HL-60 (cell line): ENCODE results near the gene SGMS1.

Experiments used
- DNase-seq, 2 experiments: peaks; one replicate each; pipeline ENCODE4 v3.0.0-alpha.2; 2010 to 2020; ENCODE audit warnings: low read depth in 1 of 2, low spot score in 1 of 2
- H3K27ac ChIP-seq: fragments of 250-450 bp; sonication (Bioruptor Pico); replicated peaks from 2 replicates; pipeline ENCODE4 v1.5.1; 2020; ENCODE audit warnings: mild to moderate bottlenecking, moderate library complexity
- H3K27me3 ChIP-seq: fragments of 250-450 bp; sonication (Bioruptor Pico); 2 replicates; pipeline ENCODE4 v1.5.1; 2021; ENCODE audit warnings: mild to moderate bottlenecking, moderate library complexity; ENCODE audit not compliant: insufficient read depth, poor library complexity, severe bottlenecking
- H3K4me3 ChIP-seq: replicated peaks from 2 replicates; pipeline ENCODE4 v1.5.1; 2011; ENCODE audit warnings: mild to moderate bottlenecking, control low read depth, low read length; ENCODE audit not compliant: insufficient read depth
- CTCF ChIP-seq: IDR thresholded peaks from one replicate; pipeline ENCODE4 v1.5.1; 2011; ENCODE audit warnings: low read length, control low read depth, inconsistent platforms; ENCODE audit not compliant: insufficient read depth
- GABPA ChIP-seq: IDR thresholded peaks from 2 replicates; pipeline ENCODE4 v1.6.1; 2012; ENCODE audit warnings: low read depth
- POLR2AphosphoS5 ChIP-seq: IDR thresholded peaks from 2 replicates; pipeline ENCODE4 v1.6.1; 2012; ENCODE audit warnings: low read depth
- REST ChIP-seq: IDR thresholded peaks from 2 replicates; pipeline ENCODE4 v1.6.1; 2012; ENCODE audit warnings: low read depth; ENCODE audit not compliant: insufficient replicate concordance
- SPI1 ChIP-seq: IDR thresholded peaks from 2 replicates; pipeline ENCODE4 v1.6.1; 2012; ENCODE audit warnings: low read depth, mild to moderate bottlenecking, borderline replicate concordance

The SGMS1 gene

GRCh38 chr10:50541317-50541716 lies 82.4 kb downstream of the SGMS1 start:
- DNase-seq, result no peak
- H3K27ac ChIP-seq, result no peak overlapping the region
- no peak for TF ChIP-seq CTCF
- no peak for TF ChIP-seq POLR2AphosphoS5
- TF ChIP-seq REST, result no peak
- no peak for TF ChIP-seq GABPA
- TF ChIP-seq SPI1, result no peak
- H3K4me3 ChIP-seq, result no peak overlapping the region
- no peaks in the 10 kb centered on the region for H3K27me3 ChIP-seq

GRCh38 chr10:50540826-50541122 lies 83.0 kb downstream of the SGMS1 start:
- Histone ChIP-seq H3K4me3 (no peak overlapping the region), H3K27ac (no peak overlapping the region), H3K27me3 (no peaks in the 10 kb centered on the region)
- DNase-seq, result no peak
- TF ChIP-seq POLR2AphosphoS5, result no peak
- no peak for TF ChIP-seq REST
- TF ChIP-seq SPI1, result no peak
- no peak for TF ChIP-seq GABPA
- no peak for TF ChIP-seq CTCF

GRCh38 chr10:50540069-50540825 lies 83.5 kb downstream of the SGMS1 start:
- no peak for TF ChIP-seq CTCF
- TF ChIP-seq GABPA, result no peak
- H3K4me3 ChIP-seq, result no peak overlapping the region
- no peaks in the 10 kb centered on the region for H3K27me3 ChIP-seq
- H3K27ac ChIP-seq, result no peak overlapping the region
- DNase-seq, result no peak
